Measurements from ENCODE around the gene MAP1LC3B. TPM values are rescaled to one million over a fixed set of nuclear protein-coding genes. Genes with fewer than 3 reads are reported as not detected.

The MAP1LC3B gene
- total RNA-seq, 1 donor from 2014 or later, result 64.5 TPM

- H3K27ac ChIP-seq, result peak overlapping the region; percentile 99
- no peaks in the 10 kb centered on the region for H3K9me3 ChIP-seq
- DNase-seq, result peak; percentile 26
- no peak for ATAC-seq
- H3K4me1 ChIP-seq, result peaks cover 59% of the 10 kb centered on the region
- intact Hi-C loops (cut with DNase I), result no loop called here
- no peak for TF ChIP-seq CTCF (IDR thresholded peaks at IDR 0.05)
- H3K27me3 ChIP-seq (ENCODE audit: low read depth), result no peaks in the 10 kb centered on the region
- H3K4me3 ChIP-seq, result peak overlapping the region; percentile 73
- no peaks in the 10 kb centered on the region for H3K36me3 ChIP-seq
These were observed 1.4 kb upstream of the MAP1LC3B start for GRCh38 chr16:87390641-87391323.

DNA sequence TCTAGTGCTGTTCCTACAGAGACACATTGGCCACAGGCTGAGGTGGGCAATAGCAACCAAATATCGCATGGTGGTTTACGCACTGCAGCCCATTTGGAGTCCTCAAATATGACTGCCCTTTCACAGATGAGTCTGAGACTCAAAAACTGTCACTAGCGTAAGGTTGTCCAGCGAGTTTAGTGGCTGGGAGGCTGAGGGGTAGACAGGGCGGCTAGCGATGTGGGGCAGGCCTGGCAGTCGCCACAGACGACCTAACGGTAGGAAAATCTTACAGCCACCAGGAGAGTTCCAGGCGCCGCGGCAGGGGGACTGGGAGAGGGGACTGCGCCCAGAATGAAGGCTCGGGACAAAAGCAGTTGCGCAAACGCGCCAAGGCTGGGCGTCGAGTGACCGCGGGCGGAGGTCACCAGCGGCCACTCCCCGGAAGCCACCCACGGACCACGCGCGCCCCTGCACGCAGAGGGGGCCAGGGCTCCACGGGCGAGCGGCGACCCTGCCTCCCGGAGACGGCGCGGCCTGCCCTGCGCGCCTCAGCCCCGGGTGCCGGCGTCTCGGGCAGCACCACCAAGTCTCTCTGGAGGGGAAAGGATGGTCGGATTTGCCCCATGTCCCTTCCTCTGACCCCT lies 699 bp upstream of the MAP1LC3B start:
- peak; percentile 52 to 67 for ATAC-seq
- Histone ChIP-seq H3K9me3 (no peaks in the 10 kb centered on the region), H3K4me3 (peak overlapping the region; percentile 73), H3K27ac (peak overlapping the region; percentile 99), H3K4me1 (peaks cover 59% of the 10 kb centered on the region), H3K27me3 (ENCODE audit: low read depth) (no peaks in the 10 kb centered on the region), H3K36me3 (no peaks in the 10 kb centered on the region)
- DNase-seq, result peak; percentile 89
- intact Hi-C loops (cut with DNase I), result no loop called here
- TF ChIP-seq CTCF (IDR thresholded peaks at IDR 0.05), result no peak

DNA sequence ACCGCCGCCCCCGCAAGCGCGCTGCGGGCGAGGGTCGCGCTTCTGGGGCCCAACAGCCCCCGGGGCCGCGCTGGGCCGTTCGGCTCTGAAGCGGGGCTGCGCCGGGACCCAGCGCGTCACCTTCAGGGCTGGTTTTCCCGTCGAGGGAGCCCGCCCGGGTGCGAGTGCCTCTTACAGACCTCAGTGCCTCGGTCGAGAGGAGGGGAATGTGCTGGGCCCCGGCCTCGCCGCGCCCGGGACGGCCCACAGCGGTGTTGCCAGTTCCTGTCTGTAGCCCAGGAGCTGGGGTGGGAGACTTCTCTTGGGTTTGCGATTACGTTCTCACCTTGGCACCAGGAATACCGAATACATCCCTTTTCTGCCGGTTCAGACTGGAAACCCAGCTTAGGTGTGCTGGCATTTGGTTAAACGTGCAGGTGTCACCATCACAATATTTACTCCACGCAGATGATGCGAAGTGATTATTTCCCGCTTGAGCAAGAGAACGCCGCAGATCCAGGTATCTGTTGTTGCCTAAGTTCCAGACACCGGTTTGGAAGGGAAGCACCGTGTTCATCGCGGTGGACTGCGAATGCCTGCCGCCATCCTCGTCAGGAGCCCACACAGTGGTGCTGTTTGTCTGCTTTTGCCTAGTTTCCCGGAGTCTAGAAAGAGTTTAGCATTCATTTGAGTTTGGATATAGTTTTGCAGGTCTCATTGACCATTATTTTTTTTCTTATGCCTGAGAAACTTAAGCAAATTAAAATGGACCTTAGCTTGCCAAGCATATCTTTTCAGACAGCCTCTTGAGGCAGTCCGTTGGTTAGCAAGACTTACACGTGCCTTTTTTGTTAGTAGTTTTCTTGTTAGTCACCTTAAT lies 914 bp downstream of the MAP1LC3B start:
- ATAC-seq (no peak), DNase-seq (peak; percentile 78)
- Histone ChIP-seq H3K9me3 (no peaks in the 10 kb centered on the region), H3K36me3 (no peaks in the 10 kb centered on the region), H3K4me3 (peak overlapping the region; percentile 73), H3K4me1 (peaks cover 46% of the 10 kb centered on the region), H3K27ac (peak overlapping the region; percentile 99), H3K27me3 (ENCODE audit: low read depth) (no peaks in the 10 kb centered on the region)
- peak; percentile 34 for TF ChIP-seq CTCF (IDR thresholded peaks at IDR 0.05)
- intact Hi-C loops (cut with DNase I), result no loop called here

GRCh38 chr16:87393680-87394055 lies 1.5 kb downstream of the MAP1LC3B start:
- intact Hi-C loops (cut with DNase I), result no loop called here
- Histone ChIP-seq H3K27me3 (ENCODE audit: low read depth) (no peaks in the 10 kb centered on the region), H3K4me1 (peaks cover 43% of the 10 kb centered on the region), H3K27ac (peak overlapping the region; percentile 99), H3K9me3 (no peaks in the 10 kb centered on the region), H3K36me3 (peaks cover 1% of the 10 kb centered on the region), H3K4me3 (peak overlapping the region; percentile 73)
- TF ChIP-seq CTCF (IDR thresholded peaks at IDR 0.05), result no peak
- DNase-seq, result no peak
- no peak for ATAC-seq

DNA sequence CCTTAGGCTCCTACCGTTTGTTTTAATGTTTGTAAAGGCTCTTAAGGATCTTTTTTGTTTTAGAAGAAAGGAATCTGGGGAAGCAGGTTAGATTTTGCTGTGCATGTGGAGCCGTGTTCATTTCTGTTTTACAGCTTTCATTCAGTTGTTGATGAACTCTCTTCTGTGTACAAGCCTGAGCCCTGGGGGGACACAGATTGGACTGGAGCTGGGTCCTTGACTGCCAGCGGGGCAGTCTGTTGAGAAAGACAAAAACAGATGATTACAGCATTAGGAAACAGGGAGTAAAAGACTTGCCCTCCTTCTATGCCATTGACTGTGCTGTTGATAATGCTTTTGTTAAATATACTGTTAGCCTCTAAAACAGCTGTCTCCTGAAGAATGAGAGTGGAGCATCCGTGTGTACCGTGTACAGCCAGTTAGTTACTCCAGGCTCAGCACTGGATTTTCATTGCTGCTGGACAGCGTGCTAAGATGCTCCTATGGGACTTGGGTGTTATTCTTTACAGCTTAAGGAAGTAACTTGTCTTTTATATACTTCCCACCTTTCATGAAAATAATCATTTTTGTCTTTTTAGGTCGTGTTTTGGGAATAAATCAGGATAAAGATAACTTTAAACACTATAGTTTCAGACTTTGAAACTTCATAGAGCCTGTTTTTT lies 3.2 kb downstream of the MAP1LC3B start:
- intact Hi-C loops (cut with DNase I), result no loop called here
- H3K27me3 ChIP-seq (ENCODE audit: low read depth), result no peaks in the 10 kb centered on the region
- no peak overlapping the region for H3K27ac ChIP-seq
- DNase-seq (no peak), ATAC-seq (no peak)
- H3K9me3 ChIP-seq, result no peaks in the 10 kb centered on the region
- H3K36me3 ChIP-seq, result peaks cover 16% of the 10 kb centered on the region
- H3K4me1 ChIP-seq, result peaks cover 36% of the 10 kb centered on the region
- H3K4me3 ChIP-seq, result no peak overlapping the region
- TF ChIP-seq CTCF (IDR thresholded peaks at IDR 0.05), result no peak

Data from lower lobe of right lung (tissue), 2 donors.